ENCODE data around the gene FXN.

Gene FXN

GRCh38 chr9:69141851-69142250, 106.3 kb downstream of the FXN start:
- DNase-seq (ENCODE audit: low spot score): no peak

- DNase-seq (ENCODE audit: low spot score): no peak
These were observed 107.7 kb downstream of the FXN start for GRCh38 chr9:69143291-69143690.

- DNase-seq (ENCODE audit: low spot score): no peak
These were observed 109.7 kb downstream of the FXN start for GRCh38 chr9:69145144-69145715.

- no peak for DNase-seq (ENCODE audit: low spot score)
These were observed 111.7 kb downstream of the FXN start for GRCh38 chr9:69147041-69147834.

GRCh38 chr9:69149321-69149807, 113.8 kb downstream of the FXN start:
- DNase-seq (ENCODE audit: low spot score): no peak

Measured in HuH-7.5 (cell line).